HG03175 (cell line): ENCODE measurements around the gene RPL5.

Source experiments
- ATAC-seq: cut with Tn5 transposase; IDR thresholded peaks from one replicate; pipeline ENCODE4 v1.9.1; 2021; ENCODE audit warnings: mild to moderate bottlenecking, moderate library complexity; ENCODE audit not compliant: unreplicated experiment

The RPL5 gene

DNA sequence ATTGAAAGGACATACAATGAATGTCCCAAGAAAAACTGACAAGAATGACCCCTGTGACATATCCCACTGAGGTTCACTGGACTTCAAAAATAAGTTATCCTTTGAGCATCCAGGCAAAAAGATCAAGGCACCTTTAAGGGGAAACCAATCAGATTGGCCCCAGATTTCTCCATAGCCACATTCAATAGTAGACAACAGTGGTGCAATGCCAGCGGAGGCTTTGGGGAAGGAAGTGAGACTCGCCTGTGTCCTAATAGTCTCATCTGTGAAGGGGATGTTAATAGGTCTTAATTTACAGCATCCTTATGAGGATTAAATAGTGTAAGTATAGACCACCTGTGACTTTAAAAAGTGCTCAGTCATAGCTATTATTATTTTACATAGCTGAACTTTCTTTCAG is 21.5 kb downstream of the RPL5 start:
- no peak for ATAC-seq

DNA sequence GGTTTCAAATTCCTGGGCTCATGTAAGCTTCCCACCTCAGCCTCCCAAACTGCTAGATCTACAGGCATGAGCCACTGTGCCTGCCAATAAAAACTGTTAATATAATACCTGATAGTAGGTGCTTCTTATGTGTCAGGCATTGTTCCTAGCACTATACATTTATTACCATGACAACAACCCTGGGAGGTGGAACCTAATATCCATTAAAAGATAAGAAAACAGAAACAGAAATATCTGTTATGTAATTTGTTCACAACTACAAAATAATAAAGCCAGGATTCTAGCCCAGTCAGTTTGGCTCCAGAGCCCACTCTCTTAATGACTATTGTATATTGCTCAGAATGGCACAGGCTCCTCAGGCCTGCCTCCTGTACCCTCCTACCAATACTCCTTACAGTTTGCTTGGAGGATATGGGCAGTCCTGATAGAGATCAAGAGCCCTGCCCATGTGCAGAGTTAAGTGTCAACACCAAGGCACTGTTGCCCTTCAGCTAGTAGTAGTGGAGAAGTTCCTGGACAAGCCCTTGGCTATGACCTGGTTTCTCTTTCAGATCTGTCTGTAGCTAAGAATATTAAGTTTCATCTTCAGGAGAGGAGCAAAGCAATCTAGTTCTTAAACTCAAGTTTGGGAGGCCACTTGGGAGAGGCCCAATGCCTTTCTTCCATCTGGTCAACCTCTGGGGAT is 22.4 kb downstream of the RPL5 start:
- ATAC-seq, result no peak

- no peak for ATAC-seq
Measured at GRCh38 chr1:92855236-92855635, 23.4 kb downstream of the RPL5 start.

DNA sequence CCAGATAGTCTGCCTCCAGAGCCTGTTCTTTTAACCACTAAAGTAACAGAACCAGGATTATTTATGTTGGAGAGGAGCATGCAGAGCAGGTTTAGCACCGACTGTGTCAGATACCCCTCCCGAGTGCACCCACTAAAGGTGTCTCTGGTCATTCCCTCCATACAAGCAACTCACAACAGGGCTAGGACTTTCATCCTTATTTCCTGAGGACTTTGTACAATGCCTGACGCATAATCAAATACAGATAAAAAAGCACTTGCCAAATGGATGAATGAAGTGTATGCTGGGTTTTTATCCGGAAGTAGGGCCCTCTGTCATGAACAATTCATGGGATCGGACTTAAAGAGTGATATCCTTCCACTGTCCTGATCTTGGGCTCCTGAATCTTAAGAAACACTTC is 26.0 kb downstream of the RPL5 start:
- no peak for ATAC-seq

DNA sequence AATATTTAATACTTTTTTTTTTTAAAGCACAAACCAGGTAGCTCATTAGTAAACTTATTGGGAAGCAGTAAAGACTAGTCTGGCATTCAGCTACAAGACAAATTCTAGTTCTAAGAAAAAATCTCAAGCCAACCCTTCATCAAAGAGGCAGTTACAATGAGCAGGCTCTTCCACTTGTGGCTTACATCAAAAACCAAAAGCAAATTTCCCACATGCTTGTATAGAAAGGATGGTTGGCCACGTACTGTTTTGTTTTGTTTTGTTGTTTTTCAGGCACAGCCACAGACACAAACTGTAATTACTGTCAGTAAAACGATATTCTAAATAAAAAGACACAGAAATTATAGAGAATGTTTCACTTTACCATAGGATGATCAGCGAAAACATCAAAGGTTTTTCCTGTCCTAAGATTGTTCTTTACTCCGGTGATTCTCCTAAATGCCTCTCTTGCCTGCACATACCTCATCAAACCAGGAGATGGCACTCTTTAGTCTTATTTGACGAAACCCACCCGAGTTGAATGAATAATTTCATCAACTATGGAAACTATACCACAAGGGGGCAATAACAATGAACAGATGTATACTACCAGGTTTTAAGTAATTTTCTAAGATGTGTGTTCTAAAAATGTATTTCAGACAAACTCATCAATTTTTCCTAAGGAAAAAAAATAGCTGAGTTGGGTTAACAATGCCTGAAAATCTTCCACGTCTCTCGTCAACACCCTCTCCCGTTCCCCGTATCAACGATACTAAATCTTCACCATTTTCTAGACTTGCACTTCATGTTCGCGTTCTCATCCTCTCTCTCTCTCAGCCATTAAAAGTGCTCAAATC is 26.9 kb downstream of the RPL5 start:
- ATAC-seq, result peak; percentile 66

GRCh38 chr1:92859400-92860039 is 27.7 kb downstream of the RPL5 start:
- no peak for ATAC-seq

- no peak for ATAC-seq
Measured at GRCh38 chr1:92862605-92863004, 30.8 kb downstream of the RPL5 start.

- no peak for ATAC-seq
Measured at GRCh38 chr1:92864131-92864530, 32.3 kb downstream of the RPL5 start.

DNA sequence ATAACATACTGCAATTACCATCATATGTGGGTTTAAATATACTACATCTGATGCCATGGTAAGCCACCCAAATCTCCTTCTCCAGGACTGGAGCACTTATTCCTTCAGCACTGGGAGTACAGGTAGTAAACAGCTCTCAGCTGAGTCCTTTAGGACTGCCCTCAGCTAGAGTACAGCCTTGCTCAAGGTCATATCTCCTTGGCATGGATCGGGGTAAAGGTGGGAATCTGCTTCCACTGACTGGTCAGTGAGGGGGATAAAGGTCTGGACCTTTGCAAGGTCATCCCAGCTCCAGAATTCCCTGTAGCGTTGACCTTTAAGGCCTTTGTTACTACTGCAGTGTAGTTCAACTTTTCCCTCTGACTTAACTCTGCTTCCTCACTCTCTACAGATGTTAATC is 38.8 kb downstream of the RPL5 start:
- no peak for ATAC-seq

DNA sequence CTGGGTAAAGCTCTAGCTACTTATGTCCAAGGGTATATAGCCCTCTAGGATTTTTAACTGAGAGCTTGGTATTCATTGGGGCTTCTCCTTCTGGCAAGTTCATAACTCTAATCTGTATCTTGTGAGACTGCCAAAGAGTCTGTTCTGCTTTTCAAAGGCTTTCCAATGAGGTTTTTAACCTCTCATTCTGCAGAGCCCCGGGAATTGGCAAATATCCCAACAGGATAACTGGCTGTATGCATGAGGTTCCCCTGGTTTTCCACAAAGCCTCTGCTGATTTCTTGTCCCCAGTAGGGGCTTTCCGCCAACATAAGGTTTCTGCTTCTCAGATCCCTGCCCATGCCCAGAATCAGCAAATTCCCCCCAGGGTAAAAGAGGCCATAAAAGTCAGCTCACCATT is 40.9 kb downstream of the RPL5 start:
- ATAC-seq, result no peak

DNA sequence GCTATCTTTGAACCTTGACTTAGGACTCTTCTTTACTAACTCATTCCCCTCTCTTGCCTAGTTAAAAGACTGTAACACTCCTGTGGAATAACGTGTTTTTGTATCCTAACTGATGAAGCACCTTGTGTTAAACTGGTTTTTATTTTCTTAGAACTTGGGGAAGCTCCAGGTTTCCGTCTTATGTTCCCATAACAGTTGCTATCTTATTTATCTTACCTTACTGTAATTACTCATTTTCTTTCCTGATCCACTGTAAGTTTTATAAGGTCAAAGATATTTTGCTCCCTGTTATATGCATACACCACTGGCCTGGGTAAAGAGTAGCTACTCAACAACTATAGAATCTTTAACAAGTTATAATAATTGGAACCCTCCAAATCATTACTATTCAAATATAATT is 43.1 kb downstream of the RPL5 start:
- ATAC-seq, result no peak

- ATAC-seq, result no peak
Measured at GRCh38 chr1:92876351-92876750, 44.5 kb downstream of the RPL5 start.

DNA sequence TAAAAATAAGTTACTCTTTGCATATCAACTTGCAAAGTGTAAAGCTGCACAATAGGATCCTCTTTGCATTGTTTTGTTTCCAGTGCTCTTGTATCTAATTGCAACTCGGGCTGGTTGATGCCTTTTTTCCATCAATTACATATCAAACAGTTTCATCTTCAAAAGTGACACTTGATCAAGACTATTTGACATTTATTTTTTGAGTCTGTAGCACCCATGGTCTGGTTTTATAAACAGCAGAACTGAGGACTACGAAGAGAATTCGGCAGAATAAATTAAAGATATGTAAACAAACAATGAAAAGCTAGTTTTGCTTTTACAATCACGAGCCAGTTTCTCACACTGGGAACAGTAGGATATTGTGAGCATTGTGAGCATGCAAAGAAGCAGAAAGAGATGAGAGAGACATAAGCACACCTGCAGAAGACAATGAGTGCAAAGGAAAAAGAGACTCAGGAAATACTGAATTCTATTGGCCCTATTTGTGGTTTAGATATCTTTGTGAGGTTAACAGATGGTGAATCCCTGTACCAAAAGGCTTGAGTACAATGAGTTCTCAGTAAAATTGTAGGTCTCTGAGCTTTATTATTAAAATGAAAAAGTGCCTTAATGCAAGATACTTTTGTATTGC is 45.4 kb downstream of the RPL5 start:
- ATAC-seq, result no peak

DNA sequence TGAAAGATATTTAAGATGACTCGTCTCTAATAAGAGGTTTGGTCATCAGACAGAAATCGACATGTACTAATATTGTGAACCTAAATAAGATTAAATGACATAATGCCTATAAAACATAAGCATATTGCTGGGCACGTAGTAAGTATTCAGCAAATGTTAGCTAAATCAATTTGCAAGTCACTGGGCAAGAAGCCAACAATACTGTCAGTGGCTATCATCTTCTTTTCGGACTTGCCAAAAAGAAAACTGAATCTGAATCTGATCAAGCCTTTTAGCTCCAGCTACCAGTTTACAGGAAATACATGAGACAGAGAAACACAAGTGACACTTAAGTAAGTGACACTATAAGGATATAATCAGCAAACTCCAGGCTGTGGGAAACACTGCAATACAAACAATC is 46.0 kb downstream of the RPL5 start:
- peak; percentile 45 for ATAC-seq

DNA sequence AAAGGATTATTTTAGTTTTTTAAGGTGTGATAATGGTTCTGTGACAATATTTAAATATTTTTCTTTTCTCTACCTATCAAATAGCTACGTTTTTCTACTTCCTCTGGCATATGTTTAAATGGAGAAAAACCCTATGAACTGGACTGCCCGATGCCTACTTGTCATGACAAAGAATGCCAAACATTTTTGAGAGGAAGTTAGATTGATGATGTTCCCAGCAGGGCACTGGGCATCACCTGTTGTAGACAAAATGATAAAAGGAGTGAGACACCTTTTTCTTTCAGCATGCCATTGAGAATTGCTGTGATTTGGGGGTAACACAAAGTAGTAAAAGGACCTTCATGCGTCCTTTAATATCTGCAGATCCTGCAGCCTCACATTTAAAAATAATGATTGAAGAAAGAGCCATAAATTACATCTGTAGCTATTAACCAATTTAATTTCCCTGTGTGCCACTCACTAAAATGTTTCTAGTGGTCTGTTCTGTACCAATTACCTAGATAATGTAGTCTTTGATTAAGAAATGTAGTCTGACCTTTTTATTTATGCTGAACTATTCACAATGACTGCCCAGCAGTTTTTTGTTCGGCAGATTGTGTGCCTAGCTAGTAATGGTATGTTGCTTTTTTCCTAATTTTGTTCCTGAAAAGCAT is 47.6 kb downstream of the RPL5 start:
- ATAC-seq, result no peak

DNA sequence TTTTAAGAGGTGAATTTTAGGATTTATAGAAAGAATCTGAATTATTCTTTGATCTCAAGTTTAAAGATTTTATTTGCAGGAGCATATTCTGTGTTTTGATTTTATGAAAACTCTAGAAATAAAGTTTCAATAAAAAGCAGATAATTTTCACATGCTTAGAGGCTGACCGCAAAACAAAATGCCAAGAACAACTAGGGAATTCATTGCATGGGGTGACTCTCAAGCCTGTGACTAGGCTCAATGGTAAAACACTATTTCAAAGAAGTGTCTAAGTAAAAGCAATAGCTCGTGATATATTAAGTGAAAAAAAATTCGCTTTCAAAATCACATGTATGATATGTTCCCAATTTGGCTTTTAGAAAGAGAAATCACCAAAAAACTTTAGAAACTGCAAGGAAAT is 49.6 kb downstream of the RPL5 start:
- ATAC-seq, result no peak

- ATAC-seq, result peak; percentile 65
Measured at GRCh38 chr1:92882819-92883218, 51.0 kb downstream of the RPL5 start.

GRCh38 chr1:92883297-92883696 is 51.5 kb downstream of the RPL5 start:
- no peak for ATAC-seq

DNA sequence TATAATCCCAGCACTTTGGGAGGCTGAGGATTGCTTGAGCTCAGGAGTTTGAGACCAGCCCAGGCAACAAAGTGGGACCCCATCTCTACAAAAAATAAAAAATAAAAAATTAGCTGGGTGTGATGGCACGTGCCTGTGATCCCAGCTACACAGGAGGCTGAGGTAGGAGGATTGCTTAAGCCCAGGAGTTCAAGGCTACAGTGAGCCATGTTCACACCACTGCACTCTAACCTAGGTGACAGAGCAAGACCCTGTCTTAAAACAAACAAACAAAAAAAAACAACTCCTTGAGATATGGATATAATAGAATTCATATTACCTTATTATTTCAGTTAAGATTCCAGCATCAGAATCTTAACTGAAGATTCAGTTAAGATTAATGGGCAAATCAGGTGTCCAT is 52.4 kb downstream of the RPL5 start:
- ATAC-seq, result no peak

DNA sequence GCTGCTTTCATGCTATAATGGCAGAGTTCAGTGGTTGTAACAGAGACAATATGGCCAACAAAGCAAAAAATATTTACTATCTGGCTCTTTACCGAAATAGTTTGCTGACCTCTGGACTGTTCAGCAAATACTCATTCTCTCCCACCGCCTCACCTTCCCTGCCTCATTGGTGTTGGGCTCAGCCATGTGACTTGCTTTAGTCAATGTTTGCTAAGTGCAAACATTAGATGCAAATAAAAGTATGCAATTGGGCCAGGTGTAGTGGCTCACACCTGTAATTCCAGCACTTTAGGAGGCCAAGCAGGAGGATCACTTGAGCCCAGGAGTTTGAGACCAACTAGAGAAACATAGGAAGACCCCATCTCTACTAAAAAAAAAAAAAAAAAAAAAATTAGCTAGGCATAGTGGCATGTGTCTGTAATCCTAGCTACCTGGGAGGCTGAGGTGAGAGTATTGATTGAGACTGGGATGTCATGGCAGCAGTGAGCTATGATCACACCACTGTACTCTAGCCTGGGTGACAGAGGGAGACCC is 55.1 kb downstream of the RPL5 start:
- ATAC-seq, result no peak

DNA sequence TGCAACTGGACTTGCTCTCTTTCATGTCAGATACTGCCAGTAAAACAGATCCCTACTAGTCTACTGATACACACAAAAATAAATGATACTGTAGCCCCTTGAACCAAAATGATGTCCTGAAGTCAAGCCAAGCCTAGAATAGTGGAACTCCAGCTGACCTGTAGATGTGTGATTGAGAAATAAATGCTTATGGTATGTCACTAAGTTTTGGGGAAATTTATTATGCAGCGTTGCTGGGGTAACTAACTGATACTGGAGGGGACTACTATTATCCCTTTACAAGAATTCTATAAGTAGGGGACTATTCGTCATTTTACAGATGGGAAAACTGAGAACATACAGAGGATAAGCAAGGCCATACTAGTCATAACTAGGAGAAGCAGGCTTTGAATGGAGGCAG is 55.6 kb downstream of the RPL5 start:
- no peak for ATAC-seq
